Measurements from ENCODE around the gene IPCEF1.

GRCh38 chr6:154261688-154262397 is 94.8 kb downstream of the IPCEF1 start:
- no peak for TF ChIP-seq CTCF (IDR thresholded peaks at IDR 0.05; ENCODE audit: control extremely low read depth in 1 of 3, insufficient read depth in 1 of 3, low read depth in 1 of 3, low read length in 3 of 3)
- TF ChIP-seq CHD2 (IDR thresholded peaks at IDR 0.05; ENCODE audit: low read length): no peak
- TF ChIP-seq EZH2 (IDR thresholded peaks at IDR 0.05; ENCODE audit: low read depth, low read length, severe bottlenecking): no peak
- no peak for TF ChIP-seq POLR2AphosphoS5 (IDR thresholded peaks at IDR 0.05; ENCODE audit: low read depth, low read length)
- TF ChIP-seq SIN3A (conservative IDR thresholded peaks at IDR 0.05 in 1 of 2, IDR thresholded peaks at IDR 0.05 in 1 of 2; ENCODE audit: low read depth in 1 of 2, low read length in 2 of 2): no peak
- no peak for TF ChIP-seq JUND (IDR thresholded peaks at IDR 0.05; ENCODE audit: low read length)
- no peak for TF ChIP-seq SUZ12 (IDR thresholded peaks at IDR 0.05; ENCODE audit: low read length)
